Activated T-helper 1 cell treated with anti-CD3 and anti-CD28 coated beads, Interleukin-2, amount 50 U/mL, for 16 hours (primary cell): ENCODE results near the gene TMCO6.
"Not testable (repeated sequence)": the region's sequence is repeated elsewhere in the genome, so short reads cannot be mapped to it uniquely, and the experiment has no call there.

Experiments used
- DNase-seq, 2 donors: peaks; one replicate each; pipeline ENCODE4 v3.0.0-alpha.2; 2020; ENCODE audit warnings: low read depth in 1 of 2, low spot score in 1 of 2

TMCO6 gene

DNA sequence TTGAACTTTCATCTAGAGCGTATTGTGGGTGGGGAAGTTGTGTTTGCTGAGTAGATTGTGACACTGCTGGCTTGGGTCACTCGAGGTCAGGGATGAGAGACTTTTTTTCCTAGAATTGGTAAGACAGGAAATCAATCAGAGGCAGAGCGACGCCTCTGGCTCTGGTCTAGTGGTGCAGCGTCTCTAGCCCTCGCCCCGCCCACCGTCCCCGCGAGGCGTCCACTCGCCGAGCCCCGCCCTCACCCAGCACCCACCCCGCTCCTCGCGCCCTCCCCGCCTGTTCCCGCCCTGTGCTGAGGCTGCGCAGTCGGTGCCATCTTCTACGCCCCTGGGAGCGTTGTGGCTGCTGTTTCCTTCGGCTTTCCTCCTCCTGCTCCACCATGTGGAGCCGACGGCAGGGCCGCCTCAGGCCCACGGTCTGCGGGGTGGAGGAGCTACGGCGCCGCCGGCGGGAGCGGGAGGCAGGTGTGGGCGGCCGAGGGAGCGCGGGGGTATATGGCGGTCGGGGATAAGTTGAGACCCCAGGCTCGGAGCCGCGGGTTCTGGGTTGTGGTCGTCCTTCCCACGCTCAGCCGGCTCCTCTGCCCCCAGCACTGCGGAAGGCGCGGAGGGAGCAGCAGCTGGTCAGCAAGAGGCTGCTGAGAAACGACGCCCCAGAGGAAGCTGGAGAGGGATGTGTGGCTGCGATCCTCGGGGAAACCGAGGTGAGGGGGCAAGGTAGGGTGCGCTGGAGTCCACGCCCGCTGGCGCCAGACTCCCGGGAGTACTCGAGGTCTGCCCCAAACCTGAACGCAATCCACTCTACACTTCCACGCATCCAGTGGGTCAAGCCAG lies at the start of gene TMCO6:
Gene TMCO6, plus strand, starts transcription at position 304 of the 834 bp plus-strand sequence. Its CDS starts 77 bp downstream, at position 381.
- peak; percentile 94 to 96 for DNase-seq

DNA sequence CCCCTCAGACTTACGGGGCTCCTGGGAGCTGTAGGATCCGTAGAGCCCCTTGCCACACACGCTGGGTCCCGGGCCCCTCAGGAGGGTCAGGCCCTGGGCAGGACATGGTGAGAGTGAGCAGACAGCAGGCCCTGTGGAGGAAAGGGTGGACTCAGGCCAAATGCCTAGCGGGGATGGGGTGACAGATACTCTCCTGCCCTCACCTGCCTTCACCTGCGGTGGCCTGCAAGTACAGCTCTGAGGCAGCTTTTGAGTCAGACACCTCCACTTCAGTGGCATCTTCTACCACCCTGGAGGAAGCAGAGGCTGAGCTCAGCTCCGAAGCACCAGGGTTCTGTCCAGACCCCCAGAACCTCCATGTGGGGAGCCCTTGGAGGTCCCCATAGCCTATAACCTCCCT lies 48.4 kb upstream of the TMCO6 start:
- no peak for DNase-seq

DNA sequence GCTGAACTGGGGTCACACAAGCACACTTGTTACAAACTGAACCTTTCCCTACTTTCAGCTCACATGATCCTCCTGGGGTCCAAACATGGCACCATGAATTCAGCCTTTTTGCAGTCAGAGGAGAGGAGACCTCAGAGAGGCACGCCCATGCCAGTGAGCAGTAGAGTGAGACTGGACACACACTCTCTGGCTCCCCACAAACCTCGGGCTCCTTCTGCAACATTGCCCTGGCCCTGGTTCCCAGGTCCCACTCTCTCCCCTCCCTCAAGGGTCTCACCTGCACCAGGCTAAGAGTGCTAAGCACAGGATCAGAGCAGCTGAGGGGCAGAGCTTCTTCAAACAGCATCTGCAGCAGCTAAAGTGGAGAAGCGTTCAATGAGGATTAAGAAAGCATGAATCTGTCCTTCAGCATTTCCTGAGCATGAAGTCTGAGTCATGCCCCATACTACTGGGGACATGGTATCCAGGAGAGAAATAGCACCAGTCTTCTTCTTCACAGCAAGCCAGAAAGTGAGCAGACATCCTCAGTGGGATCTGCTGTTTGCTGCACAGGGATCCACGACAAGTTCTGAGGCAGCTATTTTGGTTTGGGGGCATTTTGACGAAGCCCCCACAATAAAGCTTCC lies 47.4 kb upstream of the TMCO6 start:
- DNase-seq: no peak

DNA sequence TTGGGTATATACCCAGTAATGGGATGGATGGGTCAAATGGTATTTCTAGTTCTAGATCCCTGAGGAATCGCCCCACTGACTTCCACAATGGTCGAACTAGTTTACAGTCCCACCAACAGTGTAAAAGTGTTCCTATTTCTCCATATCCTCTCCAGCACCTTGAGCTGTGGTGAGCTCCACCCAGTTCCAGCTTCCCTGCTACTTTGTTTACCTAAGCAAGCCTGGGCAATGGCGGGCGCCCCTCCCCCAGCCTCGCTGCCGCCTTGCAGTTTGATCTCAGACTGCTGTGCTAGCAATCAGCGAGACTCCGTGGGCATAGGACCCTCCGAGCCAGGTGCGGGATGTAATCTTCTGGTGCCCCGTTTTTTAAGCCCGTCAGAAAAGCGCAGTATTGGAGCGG lies 46.2 kb upstream of the TMCO6 start:
- not testable (repeated sequence) for DNase-seq

DNA sequence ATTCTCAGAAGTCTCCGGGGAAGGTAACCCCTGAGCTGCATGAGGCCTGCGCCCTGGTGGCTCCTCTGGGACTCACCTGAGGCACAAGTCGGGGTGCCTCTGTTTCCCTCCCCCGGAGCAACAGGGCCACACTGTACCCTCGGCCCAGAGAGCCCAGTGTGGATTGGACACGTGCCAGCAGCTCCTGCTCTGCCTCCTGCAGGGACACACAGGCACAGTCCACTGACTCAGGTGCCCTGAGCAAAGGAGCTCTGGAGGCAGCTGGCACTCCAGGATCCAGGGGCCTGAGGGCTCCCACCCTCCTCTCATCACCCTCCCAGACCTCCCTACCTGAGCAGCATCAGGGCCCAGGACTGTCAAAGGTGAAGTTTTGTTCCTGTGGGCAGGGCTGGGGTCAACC lies 45.1 kb upstream of the TMCO6 start:
- no peak for DNase-seq

DNA sequence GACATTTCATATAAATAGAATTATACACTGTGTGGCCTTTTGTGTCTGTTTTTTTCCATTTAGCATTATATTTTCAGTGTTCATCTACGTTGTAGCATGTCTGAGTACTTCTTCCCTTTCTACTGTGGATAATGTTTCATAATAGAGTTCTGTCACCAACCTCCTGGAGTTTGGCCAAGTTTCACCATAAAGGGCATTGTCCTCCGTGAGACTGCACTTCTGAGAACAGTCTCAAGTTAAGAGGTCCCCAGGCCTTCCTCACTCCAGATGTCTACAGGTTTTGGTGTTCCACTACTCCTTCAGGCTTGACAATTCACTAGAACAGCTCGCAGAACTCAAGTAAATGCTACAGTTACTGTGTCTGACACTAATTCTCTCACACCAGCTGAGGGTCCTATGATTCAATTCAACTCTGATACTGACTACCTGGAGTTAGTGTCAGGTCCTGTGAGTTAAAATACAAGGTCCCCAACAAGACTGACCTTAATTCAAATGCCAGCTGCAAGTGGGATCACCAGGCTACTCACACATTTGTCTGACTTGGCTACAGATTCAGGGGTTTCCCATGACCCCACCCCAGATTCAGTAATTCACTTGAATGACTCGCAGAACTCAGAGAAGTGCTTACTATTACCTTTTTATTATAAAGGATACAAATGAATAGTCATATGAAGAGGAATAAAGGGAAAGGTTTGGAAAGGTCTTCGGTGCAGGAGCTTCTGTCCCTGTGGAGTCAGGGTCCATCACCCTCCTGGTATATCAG lies 43.5 kb upstream of the TMCO6 start:
- no peak for DNase-seq

DNA sequence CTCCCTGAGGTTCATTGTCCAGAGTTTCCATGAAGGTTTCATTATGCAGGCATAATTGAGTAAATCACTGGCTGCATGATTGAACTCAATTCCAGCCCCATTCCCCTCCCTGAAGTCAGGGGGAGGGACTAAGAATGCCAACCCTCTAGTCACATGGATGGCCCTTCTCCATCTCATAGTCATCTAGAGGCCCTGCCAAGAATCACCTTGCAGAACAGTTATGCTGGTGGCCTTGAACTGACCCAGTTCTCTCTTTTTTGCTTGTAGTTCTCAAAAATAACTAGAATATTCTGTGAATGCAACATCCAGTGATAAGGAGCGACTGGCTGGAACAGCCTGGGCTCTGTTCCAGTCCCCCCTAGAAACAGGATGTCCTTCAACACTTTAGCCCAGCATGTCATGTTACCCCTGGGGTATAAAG lies 42.9 kb upstream of the TMCO6 start:
- DNase-seq: no peak

DNA sequence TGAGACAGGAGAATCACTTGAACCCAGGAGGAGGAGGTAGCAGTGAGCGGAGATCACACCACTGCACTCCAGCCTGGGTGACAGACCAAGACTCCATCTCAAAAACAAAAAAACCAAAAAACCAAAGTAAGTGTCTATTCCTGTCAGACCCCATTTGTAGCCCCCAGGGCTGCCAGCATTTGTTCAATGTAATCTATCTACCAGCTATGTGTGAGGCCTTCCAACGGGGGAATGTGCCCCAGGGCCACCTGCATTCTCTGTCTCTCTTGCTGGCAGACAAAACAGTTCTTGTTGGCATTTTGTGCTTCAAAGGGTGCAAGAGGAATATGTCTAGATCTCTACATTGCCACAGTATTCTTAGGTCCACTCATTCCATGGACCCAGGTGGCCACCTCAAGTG lies 40.4 kb upstream of the TMCO6 start:
- no peak for DNase-seq

DNA sequence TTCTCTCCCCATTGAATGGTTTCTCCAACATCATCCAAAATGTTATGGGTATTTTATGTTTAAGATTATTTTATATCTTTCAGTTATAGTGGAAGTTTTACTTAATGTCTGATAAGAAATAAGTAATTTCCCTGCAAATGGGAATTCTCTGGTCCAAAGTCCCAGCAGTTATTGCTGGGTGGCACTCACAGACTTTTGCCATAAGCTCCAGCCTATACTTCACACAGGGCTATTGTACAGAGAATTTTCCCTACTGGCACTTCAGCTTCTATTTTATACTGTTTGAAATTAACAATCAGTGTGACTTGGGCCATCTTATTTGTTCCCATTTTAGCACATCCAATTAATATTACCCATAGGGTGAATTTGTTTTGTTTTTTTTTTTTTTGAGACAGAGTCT lies 39.2 kb upstream of the TMCO6 start:
- no peak for DNase-seq

DNA sequence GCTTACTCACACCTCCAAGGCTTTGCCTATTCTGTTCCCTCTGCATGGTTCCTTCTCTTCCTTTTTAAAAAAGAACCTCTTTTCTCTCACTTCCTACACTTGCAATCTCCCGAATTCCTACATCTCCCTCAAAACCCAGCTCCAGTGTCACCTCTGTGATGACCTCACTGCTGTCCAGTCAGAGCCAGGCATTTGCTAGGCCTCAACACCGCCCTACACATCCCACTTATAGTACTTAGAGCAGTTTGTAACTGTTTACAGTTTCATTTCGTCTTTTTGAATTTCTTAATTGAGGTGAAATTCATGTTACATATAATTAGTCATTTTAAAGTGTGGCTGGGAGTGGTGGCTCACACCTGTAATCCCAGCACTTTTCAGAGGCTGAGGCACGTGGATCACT lies 37.1 kb upstream of the TMCO6 start:
- no peak for DNase-seq

DNA sequence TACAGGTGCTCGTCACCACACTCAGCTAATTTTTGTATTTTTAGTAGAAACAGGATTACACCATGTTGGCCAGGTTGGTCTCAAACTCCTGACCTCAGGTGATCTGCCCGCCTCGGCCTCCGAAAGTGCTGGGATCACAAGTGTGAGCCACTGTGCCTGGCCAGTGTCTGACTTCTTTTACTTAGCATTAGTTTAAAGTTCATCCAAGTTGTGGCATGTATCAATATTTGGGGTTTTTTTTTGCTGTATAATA lies 35.9 kb upstream of the TMCO6 start:
- DNase-seq: not testable (repeated sequence)

DNA sequence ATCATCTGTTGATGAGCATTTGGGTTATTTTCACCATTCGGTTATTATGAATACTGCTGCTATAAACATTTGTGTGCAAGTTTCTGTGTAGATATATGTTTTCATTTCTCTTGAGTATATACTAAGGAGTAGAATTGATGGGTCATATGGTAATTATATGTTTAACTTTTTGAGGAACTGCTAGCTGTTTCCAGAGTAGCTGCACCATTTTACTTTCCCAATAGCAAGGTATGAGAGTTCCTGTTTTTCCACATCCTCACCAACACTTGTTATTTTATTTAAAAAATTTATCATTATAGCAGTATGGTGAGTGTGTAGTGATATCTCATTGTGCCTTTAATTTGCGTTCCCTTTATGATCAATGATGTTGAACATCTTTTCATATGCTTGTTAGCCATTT lies 35.5 kb upstream of the TMCO6 start:
- DNase-seq: no peak

DNA sequence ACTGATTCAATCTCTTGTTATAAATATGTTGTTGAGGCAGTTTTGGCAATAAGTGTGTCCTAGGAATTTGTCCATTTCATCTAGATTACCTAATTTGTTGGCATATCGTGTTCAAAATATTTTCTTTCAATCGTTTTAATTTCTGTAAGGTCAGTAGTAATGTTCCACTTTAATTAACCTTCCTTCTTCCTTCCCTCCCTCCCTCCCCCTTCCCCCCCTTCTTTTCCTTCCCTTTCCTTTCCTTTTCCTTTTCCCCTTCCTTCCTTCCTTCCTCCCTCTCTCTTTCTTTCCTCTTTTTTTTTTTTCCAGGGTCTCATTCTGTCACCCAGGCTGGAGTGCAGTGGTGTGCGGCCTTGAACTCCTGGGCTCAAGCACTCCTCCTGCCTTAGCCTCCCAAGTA lies 33.4 kb upstream of the TMCO6 start:
- DNase-seq: no peak

DNA sequence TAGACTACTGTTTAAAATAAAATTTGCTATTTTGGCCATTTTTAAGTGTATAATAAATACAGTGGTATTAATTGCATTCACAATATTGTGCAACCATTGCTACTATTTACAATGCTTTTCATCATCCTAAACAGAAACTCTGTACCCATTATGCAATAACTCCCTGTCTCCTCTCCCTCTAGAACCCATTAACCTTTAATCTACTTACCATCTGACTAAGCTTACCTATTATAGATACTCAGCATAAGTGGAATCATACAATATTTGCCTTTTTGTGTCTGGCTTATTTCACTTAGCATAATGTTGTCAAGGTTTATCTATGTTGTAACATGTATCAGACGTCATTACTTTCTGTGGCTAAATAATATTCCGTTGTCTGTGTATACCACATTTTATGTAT lies 32.2 kb upstream of the TMCO6 start:
- no peak for DNase-seq

DNA sequence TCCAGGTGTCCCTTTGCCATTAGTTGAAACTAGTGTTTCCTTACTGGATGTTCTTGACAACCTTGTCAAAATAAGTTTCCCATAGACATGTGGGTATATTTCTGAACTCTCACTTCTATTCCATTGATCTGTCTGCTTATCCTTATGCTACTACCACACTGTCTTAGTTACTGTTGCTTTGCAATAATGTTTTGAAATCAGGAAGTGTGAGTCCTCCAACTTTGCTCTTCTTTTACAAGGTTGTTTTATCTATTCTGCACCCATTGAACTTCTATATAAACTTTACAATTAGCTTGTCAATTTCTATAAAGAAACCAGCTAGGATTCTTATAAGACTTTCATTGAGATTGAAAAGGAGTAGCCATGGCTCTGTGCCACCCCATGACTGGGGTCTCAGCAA lies 30.5 kb upstream of the TMCO6 start:
- DNase-seq: no peak

DNA sequence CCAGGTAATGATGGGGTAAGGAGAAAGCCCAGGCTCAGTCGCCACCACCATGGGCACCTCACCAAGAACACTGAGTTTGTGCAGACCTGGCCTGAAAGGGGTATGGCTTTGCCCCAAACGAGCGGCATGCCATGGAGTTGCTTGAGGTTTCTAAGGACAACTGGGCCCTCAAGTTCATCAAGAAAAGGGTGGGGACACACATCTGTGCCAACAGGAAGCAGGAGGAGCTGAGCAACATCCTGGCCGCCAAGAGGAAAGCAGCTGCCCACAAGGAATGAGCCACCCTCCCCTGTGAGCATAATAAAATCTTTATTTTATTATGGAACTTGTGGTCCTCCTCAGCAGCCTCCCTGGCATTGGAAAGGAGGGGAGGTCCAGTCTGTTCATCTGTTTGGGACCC lies 30.1 kb upstream of the TMCO6 start:
- no peak for DNase-seq

DNA sequence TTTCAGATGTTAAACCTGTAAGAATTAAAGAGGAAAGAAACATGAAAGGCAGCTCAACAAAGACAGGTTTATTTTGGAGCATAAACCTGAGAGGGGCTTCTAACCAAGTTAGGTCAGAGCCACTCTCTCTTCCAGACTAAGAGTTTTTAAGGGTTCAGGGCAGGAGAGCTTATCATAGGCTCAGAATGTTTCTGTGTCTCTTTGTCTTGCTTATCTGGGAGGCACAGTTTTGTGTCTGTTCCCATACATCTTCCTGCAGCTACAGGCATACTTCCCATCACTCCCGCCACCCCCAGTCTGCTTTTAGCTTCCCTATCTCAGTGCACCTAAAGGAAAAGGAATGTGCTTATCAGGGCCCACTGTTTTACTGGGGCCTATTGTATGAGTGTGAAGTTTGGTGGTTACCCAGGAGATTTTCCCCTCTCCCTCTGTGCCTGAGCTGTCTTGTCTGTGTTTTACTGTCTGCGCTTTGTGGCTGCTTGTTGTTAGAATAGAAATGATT lies 28.2 kb upstream of the TMCO6 start:
- no peak for DNase-seq

DNA sequence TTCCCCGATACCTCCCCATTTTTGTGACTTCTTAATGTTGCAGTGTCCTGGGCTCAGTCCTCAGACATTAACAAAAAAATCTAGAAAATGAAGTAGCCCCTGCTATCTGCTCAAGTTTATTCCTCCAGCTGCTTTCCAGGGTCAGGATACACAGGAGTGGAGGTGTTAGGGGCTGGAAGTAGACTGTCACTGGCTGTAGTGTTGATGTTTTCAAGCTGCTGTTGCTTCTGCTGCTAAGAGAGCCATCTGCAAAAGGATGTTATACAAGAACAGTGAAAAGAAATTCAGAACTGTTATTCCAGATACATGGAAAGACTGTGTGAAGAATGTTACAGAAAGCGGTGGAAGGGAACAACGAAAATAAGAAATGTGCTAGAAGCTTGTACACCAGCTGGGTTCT lies 16.9 kb upstream of the TMCO6 start:
- DNase-seq: no peak

DNA sequence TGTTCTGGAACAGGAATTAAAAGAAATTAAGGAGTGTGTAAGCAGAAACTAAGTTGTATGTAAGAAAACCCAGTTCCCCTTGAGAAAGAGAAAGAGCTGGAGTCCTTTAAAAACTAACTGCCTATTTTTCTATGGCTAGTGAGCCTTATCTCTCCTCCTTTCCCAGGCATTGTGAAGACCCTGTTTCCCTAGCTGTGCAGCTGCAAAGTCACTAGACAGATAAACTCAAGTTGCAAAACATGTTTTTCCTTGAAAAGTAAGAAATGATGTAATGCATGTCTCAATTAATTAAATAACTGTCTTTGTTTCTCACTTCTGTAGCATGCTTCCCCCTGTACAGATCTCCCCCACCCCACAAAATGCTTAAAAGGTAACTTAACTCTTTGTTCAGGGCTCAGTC lies 16.2 kb upstream of the TMCO6 start:
- not testable (repeated sequence) for DNase-seq

DNA sequence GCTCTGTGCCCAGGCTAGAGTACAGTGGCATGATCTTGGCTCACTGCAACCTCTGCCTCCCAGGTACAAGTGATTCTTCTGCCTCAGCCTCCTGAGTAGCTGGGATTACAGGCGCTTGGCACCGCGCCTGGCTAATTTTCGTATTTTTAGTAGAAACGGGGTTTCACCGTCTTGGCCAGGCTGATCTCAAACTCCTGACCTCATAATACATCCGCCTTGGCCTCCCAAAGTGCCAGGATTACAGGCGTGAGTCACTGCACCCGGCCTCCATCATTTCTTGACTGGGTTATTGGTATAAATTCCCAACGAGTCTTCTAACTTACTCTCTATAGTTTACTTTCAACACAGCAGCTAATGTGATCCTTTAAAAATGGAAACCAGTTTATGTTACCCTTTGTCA lies 14.4 kb upstream of the TMCO6 start:
- not testable (repeated sequence) for DNase-seq

DNA sequence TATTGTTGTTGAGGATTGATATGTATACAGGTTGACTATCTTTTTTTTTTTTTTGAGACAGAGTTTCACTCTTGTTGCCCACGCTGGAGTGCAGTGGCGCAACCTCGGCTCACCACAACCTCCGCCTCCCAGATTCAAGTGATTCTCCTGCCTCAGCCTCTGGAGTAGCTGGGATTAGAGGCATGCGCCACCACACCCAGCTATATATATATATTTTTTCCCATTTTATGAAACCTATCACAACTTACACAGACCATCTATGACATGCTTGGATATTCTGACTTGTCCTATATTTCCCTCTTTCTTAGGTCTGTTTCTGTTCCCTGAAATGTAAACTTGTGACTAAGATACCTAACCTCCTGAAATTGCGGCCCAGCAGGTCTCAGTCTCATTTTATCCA lies 11.3 kb upstream of the TMCO6 start:
- no peak for DNase-seq

DNA sequence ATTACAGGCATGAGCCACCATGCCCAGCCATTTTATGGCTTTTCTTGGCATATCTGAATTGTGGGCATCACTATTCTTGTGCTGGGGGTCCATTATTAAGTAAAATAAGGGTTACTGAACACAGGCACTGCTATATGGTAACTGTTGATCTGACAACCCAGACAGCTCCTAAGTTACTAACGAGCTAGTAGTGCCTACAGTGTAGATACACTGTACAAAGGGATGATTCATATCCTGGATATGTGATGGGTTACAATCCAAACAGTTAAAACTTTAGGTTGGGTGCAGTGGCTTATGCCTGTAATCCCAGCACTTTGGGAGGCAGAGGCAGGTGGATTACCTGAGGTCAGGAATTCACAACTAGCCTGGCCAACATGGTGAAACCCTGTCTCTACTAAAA lies 10.5 kb upstream of the TMCO6 start:
- DNase-seq: no peak
